HEK293 (cell line): ENCODE results near the gene SULT2B1.
A peak's percentile ranks its signal among the peaks of the same experiment; 100 is the strongest.

Source experiments
- BCL11B ChIP-seq: fragments of 450-650 bp; formaldehyde crosslinking; IDR thresholded peaks from 2 replicates; pipeline ENCODE4 v1.5.1; 2016; ENCODE audit warnings: low read depth, missing biosample characterization, missing genetic modification characterization
- GLIS1 ChIP-seq: fragments of 450-650 bp; formaldehyde crosslinking; IDR thresholded peaks from 2 replicates; pipeline ENCODE4 v1.5.1; 2016; ENCODE audit warnings: missing biosample characterization, missing genetic modification characterization
- MYNN ChIP-seq: fragments of 450-650 bp; formaldehyde crosslinking; IDR thresholded peaks from 2 replicates; pipeline ENCODE4 v1.5.1; 2016; ENCODE audit warnings: missing biosample characterization, missing genetic modification characterization, borderline replicate concordance
- OSR2 ChIP-seq: fragments of 450-650 bp; formaldehyde crosslinking; IDR thresholded peaks from 2 replicates; pipeline ENCODE4 v1.5.1; 2016; ENCODE audit warnings: missing biosample characterization, missing genetic modification characterization
- SCRT2 ChIP-seq: fragments of 450-650 bp; formaldehyde crosslinking; IDR thresholded peaks from 2 replicates; pipeline ENCODE4 v1.5.1; 2016; ENCODE audit warnings: missing biosample characterization, missing genetic modification characterization
- SETDB1 ChIP-seq: IDR thresholded peaks from one replicate; pipeline ENCODE4 v1.6.1; 2017; ENCODE audit warnings: mild to moderate bottlenecking, low read length, moderate library complexity, mixed read lengths; ENCODE audit not compliant: insufficient read length
- TCF7L2 ChIP-seq: IDR thresholded peaks from 2 replicates; pipeline ENCODE4 v1.6.1; 2011; ENCODE audit warnings: low read depth, mild to moderate bottlenecking, inconsistent platforms, low read length, moderate library complexity, borderline replicate concordance
- TRIM28 ChIP-seq: IDR thresholded peaks from 2 replicates; pipeline ENCODE4 v1.6.1; 2011; ENCODE audit warnings: low read length, control low read depth, borderline replicate concordance
- ZBTB17 ChIP-seq: fragments of 450-650 bp; formaldehyde crosslinking; IDR thresholded peaks from 2 replicates; pipeline ENCODE4 v1.5.1; 2016; ENCODE audit warnings: missing biosample characterization, missing genetic modification characterization
- ZFHX2 ChIP-seq: fragments of 450-650 bp; formaldehyde crosslinking; conservative IDR thresholded peaks from 2 replicates; pipeline ENCODE4 v1.5.1; 2016; ENCODE audit warnings: missing biosample characterization, missing genetic modification characterization
- ZFP41 ChIP-seq: fragments of 450-650 bp; formaldehyde crosslinking; IDR thresholded peaks from 2 replicates; pipeline ENCODE4 v1.5.1; 2016; ENCODE audit warnings: missing biosample characterization, missing genetic modification characterization, borderline replicate concordance
- ZNF138 ChIP-seq: fragments of 450-650 bp; formaldehyde crosslinking; IDR thresholded peaks from 2 replicates; pipeline ENCODE4 v1.5.1; 2016; ENCODE audit warnings: missing biosample characterization, missing genetic modification characterization, borderline replicate concordance
- ZNF24 ChIP-seq: fragments of 450-650 bp; formaldehyde crosslinking; IDR thresholded peaks from 2 replicates; pipeline ENCODE4 v1.5.1; 2016; ENCODE audit warnings: missing biosample characterization, missing genetic modification characterization
- ZNF747 ChIP-seq: fragments of 450-650 bp; formaldehyde crosslinking; IDR thresholded peaks from 2 replicates; pipeline ENCODE4 v1.5.1; 2016; ENCODE audit warnings: missing biosample characterization, missing genetic modification characterization
- ZNF791 ChIP-seq: fragments of 450-650 bp; formaldehyde crosslinking; IDR thresholded peaks from 2 replicates; pipeline ENCODE4 v1.5.1; 2016; ENCODE audit warnings: missing biosample characterization, missing genetic modification characterization
- TF ChIP-seq, protein P1 (sequence below): fragments of 450-650 bp; formaldehyde crosslinking; IDR thresholded peaks from 2 replicates; pipeline ENCODE4 v1.5.1; 2016; ENCODE audit warnings: missing biosample characterization, missing genetic modification characterization
- TF ChIP-seq, protein P2 (sequence below): fragments of 450-650 bp; formaldehyde crosslinking; IDR thresholded peaks from 2 replicates; pipeline ENCODE4 v1.5.1; 2016; ENCODE audit warnings: missing biosample characterization, missing genetic modification characterization, borderline replicate concordance
- TF ChIP-seq, protein P3 (sequence below): fragments of 450-650 bp; formaldehyde crosslinking; IDR thresholded peaks from 2 replicates; pipeline ENCODE4 v1.5.1; 2016; ENCODE audit warnings: missing biosample characterization, missing genetic modification characterization, borderline replicate concordance
- TF ChIP-seq, protein P4 (sequence below): fragments of 450-650 bp; formaldehyde crosslinking; IDR thresholded peaks from 2 replicates; pipeline ENCODE4 v1.5.1; 2016; ENCODE audit warnings: missing biosample characterization, missing genetic modification characterization
- TF ChIP-seq, protein P5 (sequence below): fragments of 450-650 bp; formaldehyde crosslinking; IDR thresholded peaks from 2 replicates; pipeline ENCODE4 v1.5.1; 2016; ENCODE audit warnings: missing biosample characterization, missing genetic modification characterization
- TF ChIP-seq, protein P6 (sequence below): fragments of 450-650 bp; formaldehyde crosslinking; IDR thresholded peaks from 2 replicates; pipeline ENCODE4 v1.5.1; 2016; ENCODE audit warnings: missing biosample characterization, missing genetic modification characterization

SULT2B1 gene

DNA sequence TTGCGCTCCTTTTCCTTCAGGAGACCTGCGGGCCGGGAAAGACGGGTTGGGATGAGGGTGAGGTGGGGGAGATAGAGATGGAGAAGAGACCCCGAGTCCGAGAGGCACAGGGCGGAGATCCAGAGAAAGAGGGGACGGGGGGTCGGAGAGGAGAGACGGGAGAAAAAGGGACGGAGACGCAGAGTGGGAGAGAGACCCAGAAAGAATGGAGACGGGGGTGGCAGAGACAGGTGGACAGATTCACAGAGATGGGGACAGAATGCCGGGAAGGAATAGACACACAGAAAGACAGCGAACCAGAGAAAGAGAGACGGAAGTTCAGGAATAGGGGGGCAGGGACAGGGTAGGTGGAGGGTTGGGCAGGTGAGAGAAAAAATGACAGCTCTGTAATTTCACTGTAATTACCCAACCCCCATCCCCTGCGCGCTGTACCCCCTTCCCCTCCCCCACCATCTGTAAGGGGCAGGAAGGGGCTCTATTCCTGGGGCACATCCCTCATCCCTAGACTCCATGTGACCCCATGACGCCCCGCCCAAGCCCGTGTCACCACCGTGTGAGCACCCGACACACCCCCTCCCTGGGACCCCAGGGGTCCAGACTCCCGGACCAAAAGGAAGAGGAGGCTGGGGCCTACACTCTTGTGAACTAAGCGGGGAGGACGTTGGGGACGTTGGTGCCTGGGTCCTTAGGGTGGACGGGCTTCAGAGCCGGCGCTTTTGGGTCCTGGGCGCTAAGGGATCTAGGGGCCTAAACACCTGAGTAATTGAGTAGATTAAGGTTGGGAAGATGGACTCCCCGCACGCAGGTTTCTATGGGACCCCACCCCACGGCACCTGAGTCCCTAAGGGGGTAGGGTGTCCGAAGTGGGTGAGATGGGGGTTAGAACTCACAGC, 84.2 kb downstream of the SULT2B1 start (continued):
- TF ChIP-seq, protein P1, sequence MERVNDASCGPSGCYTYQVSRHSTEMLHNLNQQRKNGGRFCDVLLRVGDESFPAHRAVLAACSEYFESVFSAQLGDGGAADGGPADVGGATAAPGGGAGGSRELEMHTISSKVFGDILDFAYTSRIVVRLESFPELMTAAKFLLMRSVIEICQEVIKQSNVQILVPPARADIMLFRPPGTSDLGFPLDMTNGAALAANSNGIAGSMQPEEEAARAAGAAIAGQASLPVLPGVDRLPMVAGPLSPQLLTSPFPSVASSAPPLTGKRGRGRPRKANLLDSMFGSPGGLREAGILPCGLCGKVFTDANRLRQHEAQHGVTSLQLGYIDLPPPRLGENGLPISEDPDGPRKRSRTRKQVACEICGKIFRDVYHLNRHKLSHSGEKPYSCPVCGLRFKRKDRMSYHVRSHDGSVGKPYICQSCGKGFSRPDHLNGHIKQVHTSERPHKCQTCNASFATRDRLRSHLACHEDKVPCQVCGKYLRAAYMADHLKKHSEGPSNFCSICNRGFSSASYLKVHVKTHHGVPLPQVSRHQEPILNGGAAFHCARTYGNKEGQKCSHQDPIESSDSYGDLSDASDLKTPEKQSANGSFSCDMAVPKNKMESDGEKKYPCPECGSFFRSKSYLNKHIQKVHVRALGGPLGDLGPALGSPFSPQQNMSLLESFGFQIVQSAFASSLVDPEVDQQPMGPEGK (tag by site-specific recombination) = peak; percentile 78
- TF ChIP-seq OSR2 (tag by site-specific recombination) (no peak), ZNF24 (tag by site-specific recombination) (no peak), SETDB1 (no peak), SCRT2 (tag by site-specific recombination) (no peak), GLIS1 (tag by site-specific recombination) (peak; percentile 86), ZBTB17 (tag by site-specific recombination) (peak; percentile 63; the same call in 1 of the 2 replicates), MYNN (tag by site-specific recombination) (no peak), ZFP41 (no peak), ZFHX2 (tag by site-specific recombination) (peak; percentile 46), ZNF791 (no peak), ZNF138 (tag by site-specific recombination) (no peak), ZNF747 (tag by site-specific recombination) (no peak), BCL11B (tag by site-specific recombination) (no peak), TCF7L2 (no peak), TRIM28 (no peak)
- TF ChIP-seq, protein P2, sequence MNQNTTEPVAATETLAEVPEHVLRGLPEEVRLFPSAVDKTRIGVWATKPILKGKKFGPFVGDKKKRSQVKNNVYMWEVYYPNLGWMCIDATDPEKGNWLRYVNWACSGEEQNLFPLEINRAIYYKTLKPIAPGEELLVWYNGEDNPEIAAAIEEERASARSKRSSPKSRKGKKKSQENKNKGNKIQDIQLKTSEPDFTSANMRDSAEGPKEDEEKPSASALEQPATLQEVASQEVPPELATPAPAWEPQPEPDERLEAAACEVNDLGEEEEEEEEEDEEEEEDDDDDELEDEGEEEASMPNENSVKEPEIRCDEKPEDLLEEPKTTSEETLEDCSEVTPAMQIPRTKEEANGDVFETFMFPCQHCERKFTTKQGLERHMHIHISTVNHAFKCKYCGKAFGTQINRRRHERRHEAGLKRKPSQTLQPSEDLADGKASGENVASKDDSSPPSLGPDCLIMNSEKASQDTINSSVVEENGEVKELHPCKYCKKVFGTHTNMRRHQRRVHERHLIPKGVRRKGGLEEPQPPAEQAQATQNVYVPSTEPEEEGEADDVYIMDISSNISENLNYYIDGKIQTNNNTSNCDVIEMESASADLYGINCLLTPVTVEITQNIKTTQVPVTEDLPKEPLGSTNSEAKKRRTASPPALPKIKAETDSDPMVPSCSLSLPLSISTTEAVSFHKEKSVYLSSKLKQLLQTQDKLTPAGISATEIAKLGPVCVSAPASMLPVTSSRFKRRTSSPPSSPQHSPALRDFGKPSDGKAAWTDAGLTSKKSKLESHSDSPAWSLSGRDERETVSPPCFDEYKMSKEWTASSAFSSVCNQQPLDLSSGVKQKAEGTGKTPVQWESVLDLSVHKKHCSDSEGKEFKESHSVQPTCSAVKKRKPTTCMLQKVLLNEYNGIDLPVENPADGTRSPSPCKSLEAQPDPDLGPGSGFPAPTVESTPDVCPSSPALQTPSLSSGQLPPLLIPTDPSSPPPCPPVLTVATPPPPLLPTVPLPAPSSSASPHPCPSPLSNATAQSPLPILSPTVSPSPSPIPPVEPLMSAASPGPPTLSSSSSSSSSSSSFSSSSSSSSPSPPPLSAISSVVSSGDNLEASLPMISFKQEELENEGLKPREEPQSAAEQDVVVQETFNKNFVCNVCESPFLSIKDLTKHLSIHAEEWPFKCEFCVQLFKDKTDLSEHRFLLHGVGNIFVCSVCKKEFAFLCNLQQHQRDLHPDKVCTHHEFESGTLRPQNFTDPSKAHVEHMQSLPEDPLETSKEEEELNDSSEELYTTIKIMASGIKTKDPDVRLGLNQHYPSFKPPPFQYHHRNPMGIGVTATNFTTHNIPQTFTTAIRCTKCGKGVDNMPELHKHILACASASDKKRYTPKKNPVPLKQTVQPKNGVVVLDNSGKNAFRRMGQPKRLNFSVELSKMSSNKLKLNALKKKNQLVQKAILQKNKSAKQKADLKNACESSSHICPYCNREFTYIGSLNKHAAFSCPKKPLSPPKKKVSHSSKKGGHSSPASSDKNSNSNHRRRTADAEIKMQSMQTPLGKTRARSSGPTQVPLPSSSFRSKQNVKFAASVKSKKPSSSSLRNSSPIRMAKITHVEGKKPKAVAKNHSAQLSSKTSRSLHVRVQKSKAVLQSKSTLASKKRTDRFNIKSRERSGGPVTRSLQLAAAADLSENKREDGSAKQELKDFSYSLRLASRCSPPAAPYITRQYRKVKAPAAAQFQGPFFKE (tag by site-specific recombination) = no peak
- TF ChIP-seq, protein P3, sequence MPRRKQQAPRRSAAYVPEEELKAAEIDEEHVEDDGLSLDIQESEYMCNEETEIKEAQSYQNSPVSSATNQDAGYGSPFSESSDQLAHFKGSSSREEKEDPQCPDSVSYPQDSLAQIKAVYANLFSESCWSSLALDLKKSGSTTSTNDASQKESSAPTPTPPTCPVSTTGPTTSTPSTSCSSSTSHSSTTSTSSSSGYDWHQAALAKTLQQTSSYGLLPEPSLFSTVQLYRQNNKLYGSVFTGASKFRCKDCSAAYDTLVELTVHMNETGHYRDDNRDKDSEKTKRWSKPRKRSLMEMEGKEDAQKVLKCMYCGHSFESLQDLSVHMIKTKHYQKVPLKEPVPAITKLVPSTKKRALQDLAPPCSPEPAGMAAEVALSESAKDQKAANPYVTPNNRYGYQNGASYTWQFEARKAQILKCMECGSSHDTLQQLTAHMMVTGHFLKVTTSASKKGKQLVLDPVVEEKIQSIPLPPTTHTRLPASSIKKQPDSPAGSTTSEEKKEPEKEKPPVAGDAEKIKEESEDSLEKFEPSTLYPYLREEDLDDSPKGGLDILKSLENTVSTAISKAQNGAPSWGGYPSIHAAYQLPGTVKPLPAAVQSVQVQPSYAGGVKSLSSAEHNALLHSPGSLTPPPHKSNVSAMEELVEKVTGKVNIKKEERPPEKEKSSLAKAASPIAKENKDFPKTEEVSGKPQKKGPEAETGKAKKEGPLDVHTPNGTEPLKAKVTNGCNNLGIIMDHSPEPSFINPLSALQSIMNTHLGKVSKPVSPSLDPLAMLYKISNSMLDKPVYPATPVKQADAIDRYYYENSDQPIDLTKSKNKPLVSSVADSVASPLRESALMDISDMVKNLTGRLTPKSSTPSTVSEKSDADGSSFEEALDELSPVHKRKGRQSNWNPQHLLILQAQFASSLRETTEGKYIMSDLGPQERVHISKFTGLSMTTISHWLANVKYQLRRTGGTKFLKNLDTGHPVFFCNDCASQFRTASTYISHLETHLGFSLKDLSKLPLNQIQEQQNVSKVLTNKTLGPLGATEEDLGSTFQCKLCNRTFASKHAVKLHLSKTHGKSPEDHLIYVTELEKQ = no peak
- TF ChIP-seq, protein P4, sequence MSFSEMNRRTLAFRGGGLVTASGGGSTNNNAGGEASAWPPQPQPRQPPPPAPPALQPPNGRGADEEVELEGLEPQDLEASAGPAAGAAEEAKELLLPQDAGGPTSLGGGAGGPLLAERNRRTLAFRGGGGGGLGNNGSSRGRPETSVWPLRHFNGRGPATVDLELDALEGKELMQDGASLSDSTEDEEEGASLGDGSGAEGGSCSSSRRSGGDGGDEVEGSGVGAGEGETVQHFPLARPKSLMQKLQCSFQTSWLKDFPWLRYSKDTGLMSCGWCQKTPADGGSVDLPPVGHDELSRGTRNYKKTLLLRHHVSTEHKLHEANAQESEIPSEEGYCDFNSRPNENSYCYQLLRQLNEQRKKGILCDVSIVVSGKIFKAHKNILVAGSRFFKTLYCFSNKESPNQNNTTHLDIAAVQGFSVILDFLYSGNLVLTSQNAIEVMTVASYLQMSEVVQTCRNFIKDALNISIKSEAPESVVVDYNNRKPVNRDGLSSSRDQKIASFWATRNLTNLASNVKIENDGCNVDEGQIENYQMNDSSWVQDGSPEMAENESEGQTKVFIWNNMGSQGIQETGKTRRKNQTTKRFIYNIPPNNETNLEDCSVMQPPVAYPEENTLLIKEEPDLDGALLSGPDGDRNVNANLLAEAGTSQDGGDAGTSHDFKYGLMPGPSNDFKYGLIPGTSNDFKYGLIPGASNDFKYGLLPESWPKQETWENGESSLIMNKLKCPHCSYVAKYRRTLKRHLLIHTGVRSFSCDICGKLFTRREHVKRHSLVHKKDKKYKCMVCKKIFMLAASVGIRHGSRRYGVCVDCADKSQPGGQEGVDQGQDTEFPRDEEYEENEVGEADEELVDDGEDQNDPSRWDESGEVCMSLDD (tag by site-specific recombination) = peak; percentile 67
- TF ChIP-seq, protein P5, sequence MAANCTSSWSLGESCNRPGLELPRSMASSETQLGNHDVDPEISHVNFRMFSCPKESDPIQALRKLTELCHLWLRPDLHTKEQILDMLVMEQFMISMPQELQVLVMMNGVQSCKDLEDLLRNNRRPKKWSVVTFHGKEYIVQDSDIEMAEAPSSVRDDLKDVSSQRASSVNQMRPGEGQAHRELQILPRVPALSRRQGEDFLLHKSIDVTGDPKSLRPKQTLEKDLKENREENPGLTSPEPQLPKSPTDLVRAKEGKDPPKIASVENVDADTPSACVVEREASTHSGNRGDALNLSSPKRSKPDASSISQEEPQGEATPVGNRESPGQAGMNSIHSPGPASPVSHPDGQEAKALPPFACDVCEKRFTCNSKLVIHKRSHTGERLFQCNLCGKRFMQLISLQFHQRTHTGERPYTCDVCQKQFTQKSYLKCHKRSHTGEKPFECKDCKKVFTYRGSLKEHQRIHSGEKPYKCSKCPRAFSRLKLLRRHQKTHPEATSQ (tag by site-specific recombination) = no peak
- TF ChIP-seq, protein P6, sequence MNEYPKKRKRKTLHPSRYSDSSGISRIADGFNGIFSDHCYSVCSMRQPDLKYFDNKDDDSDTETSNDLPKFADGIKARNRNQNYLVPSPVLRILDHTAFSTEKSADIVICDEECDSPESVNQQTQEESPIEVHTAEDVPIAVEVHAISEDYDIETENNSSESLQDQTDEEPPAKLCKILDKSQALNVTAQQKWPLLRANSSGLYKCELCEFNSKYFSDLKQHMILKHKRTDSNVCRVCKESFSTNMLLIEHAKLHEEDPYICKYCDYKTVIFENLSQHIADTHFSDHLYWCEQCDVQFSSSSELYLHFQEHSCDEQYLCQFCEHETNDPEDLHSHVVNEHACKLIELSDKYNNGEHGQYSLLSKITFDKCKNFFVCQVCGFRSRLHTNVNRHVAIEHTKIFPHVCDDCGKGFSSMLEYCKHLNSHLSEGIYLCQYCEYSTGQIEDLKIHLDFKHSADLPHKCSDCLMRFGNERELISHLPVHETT = no peak
